GM19467 (cell line): ENCODE data around the gene SLC26A2.
"Not testable (repeated sequence)": the region's sequence is repeated elsewhere in the genome, so short reads cannot be mapped to it uniquely, and the experiment has no call there.

Source experiments
- ATAC-seq: cut with Tn5 transposase; IDR thresholded peaks from one replicate; pipeline ENCODE4 v1.9.1; 2021; ENCODE audit warnings: mild to moderate bottlenecking, moderate library complexity; ENCODE audit not compliant: unreplicated experiment

The SLC26A2 gene

DNA sequence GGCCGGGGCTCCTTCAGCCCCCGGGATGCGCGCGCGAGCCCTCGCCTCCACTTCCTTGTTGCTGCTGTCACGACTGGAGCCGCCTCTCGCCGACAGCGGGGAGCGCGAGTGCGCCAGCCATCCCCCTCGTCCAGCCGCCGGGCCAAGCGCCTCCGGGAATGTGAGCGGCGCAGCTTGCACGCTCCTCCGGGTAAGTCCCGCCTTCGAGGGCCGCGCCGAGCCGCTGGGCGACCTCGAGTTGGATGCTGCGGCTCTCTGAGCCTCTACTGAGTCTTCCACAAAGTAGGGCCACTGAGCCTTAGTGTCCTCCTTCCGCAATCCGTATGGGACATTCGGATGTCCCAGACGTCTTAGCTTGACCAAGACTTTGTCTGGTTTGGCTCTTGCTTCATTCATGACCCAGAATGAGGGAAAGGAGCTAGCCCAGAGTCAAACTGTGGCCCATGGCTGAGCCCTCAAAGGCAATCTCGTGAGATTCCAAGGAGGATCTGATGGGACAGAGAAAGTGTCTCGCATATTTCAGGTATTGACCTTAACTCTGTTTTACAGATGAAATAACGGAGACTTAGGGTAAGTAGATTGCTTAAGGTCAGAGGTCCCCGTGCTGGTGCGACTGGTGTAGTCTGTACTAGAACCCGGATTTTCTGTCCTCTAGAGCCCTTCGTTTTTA is 40.6 kb downstream of the SLC26A2 start:
- no peak for ATAC-seq

- ATAC-seq = peak; percentile 46
Measured at GRCh38 chr5:150001660-150002486, 41.3 kb downstream of the SLC26A2 start.

- ATAC-seq = no peak
Measured at GRCh38 chr5:150006318-150006717, 45.8 kb downstream of the SLC26A2 start.

DNA sequence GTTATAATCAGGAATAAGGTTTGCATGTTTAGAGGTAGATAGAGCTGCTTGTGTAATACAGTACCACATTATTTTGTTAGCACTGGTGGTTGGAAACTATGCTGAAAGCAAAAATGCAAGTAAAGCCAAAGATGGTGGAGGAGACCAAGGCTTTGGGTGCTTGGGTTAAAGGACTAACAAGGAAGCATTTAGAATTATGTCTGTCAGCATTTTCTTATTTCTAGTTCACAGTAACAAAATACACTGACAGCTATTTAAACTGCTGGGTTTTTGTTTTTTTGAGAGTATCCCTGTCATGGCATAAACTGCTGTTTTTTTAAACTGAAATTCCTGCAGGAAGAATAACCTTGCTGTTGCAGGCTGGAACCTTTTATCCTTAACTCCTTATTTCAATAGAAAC is 46.5 kb downstream of the SLC26A2 start:
- ATAC-seq = no peak

DNA sequence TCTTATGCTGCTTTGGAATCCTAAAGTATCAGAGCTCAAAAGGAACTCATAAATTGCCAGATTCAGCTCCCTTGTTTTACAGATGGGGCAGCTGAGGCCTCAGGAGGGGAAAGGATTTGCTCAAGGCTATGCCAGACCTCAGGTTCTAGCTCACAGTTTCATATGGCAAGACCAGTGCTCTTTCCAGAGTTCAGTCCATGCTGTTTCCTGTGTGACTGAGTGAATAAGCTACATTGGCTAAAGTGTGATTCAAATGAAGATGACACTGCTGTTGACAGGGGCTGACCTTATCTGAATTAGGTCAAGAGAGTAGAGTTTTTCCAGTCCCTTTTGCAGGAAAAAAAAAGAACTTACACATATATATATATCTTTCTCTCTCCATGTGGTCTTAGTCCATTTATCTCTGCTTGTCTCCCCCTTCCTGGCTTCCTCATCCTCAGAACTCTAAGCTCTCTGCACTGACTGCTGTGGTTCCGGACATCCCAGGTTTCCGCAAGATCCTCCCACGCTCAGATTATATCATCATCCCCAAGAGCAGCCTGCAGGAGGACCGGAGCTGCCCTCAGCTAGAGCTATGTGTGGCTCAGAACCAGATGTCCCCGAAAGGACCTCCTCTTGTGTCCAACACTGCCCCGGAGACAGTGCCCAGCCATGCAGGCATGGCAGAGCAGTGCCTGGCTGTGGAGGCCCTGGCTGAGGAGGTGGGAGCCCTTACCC is 49.3 kb downstream of the SLC26A2 start:
- ATAC-seq = no peak

GRCh38 chr5:150013931-150014330 is 53.4 kb downstream of the SLC26A2 start:
- no peak for ATAC-seq

- no peak for ATAC-seq
Measured at GRCh38 chr5:150014456-150014855, 53.9 kb downstream of the SLC26A2 start.

DNA sequence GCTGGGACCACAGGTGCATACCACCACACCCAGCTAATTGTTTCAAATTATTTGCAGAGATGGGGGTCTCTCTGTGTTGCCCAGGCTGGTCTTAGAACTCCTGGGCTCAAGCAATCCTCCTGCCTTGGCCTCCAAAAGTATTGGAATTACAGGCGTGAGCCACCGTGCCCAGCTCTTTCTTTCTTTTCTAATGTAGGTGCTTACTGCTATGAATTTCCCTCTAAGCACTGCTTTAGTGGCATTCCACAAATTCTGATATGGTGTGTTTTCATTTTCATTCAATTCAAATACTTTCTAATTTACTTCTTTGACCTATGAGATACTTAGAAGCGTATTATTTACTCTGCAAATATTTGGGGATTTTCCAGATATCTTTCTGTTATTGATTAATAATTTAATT is 54.9 kb downstream of the SLC26A2 start:
- ATAC-seq = no peak

DNA sequence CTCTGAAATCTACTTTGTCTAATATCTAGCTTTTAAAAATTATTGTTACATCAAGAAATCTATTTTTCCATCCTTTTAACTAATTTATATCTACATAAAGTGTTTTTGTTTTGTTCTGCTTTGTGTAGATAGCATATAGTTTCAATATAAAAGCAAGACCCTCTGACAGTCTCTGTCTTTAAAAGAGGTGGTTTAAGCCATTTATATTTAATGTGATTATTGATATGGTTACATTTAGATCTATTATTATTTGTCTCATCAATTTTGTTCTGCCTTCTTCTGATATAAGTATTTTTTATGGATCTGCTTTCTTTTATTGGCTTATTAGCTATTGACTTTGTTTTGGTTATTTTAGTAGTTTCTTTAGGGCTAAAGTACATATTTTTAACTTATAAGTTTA is 56.0 kb downstream of the SLC26A2 start:
- ATAC-seq = no peak

DNA sequence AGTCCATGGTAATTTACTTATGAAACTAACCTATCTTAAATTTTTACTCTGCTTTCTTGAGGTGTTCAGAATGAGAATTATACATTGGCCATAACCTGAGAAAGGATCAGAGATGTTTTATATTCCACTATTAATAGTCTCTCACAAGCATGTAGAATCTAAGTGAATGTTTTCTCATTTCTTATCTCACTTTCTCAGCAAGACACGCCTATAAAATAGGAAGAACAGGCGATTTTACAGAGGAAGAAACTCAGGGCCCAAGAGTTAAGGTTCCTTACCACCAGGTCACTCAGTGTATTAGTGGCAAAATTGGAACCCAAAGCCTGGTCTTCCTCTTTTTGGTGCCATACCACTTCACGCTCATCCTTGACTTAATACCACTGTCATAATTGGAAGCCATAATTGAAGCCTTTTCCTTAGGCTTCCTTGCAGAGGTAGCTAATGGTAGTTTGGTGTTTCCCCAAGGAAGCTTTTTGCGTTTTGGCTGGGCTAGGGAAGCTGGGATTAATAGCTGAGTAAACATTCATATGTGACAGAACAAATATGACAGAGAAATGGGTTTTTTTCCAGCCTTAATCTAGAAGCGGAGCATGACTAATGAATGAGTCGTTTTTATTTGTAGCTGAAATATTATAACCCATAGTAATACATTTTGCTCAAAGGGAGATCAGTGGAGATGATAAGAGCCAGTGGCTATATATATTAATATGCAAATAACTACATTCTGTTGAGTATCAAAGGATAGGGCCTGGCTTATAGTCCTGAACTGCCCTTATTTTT is 56.9 kb downstream of the SLC26A2 start:
- ATAC-seq = no peak

GRCh38 chr5:150020249-150020648 is 59.7 kb downstream of the SLC26A2 start:
- no peak for ATAC-seq

DNA sequence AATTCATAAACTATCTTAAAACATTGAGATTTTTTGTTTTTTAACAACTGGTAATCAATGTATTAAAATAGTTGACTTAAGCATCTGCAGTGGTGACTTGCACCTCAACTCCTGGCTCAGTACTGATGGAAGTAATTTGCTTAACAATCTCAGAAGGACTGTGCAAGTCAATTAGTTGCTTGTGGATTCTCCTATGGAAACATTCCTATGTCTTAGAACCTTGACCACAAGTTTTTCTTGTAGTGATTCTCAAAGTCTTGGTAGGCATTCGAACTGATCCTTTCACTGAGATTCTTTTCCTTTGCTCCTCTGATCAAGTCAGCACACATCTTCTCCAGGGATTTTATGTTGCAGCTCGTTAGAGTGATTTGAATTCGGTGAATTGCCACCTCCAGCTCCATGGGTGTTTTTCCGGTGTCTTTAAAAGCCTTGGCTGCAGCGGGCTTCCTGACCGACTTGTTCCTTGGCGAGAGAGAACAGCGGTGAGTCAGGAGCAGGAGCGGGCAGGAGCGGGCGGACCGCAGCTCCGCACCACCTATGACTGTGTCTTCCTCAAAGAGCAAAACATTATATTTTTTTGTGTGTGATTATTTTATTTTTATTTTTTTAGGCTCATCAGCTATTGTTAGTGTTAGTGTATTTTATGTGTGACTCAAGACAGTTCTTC is 61.1 kb downstream of the SLC26A2 start:
- no peak for ATAC-seq

DNA sequence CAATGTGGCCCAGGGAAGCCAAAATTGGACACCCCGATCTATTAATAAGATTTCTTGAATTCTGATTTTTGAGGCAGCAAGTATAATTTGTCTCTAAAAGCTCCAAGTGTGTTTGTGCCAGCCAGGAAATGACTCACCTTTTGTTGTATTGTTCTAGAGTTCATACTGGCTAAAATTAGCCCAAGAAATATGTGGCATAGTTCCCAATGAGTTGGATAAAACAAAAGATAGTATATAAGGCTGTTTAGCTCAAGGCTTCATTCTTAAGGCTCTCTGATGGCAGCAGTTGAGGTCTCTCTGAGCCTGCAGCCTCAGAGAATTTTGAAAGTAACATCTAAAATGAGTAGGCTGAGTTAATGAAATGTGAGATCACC is 61.6 kb downstream of the SLC26A2 start:
- ATAC-seq = no peak

DNA sequence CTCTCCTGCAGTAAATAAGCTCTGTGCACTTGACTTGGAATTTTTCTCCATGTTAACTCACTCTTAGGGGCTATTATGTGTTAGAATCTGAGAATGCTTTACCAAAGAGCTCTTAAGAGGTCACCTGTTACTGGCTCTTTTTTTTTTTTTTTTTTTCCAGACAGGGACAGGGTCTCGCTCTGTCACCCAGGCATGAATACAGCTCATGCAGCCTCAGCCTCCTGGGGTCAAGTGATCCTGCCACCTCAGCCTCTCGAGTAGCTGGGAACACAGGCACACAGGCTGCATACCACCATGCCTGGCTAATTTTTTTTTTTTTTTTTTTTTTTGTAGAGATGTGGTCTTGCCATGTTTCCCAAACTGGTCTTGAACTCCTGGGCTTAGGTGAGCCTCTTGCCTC is 62.1 kb downstream of the SLC26A2 start:
- no peak for ATAC-seq

DNA sequence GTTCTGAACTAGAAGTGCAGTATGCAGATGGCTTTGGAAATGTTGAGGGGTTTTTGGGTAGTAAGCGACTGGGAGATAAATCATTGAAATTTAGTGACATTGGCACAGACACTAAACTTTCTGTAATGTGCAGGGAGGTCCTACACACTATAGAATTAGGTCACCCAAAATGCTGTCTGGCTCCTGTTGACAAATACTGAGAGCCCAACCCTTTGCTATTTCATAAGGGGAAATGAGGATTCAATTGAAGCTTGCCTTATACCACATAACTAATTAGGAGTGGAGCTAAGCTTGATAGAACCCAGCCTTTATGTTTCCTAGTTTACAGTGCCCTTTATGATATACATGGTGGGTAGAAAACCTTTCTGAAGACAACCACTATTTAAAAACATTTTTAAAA is 62.6 kb downstream of the SLC26A2 start:
- ATAC-seq = no peak

DNA sequence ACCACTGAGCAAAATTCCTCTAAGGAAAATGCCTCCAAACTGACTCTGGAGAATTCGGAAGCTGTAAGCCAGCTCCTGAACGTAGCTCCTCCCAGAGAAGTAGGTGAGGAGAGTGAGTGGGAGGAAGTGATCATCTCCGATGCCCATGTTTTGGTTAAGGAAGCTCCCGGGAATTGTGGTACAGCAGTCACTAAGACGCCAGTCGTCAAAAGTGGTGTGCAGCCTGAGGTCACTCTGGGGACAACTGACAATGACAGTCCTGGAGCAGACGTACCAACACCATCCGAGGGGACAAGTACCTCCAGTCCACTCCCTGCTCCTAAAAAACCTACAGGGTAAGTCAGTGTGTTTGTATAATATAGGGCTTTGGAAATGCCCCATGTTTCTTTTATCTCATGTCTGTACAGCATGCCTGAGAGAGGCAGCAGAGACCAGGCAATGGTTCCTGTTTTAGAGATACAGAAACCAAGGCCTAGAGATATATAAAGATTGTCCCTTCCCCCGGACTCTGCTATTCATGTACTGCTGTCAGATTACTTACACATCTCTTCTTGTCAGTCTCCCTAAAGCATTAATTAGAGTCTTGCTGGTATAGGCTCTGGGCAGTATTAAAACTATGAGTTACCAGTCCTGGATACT is 63.9 kb downstream of the SLC26A2 start:
- ATAC-seq = no peak

GRCh38 chr5:150026682-150027172 is 66.2 kb downstream of the SLC26A2 start:
- no peak for ATAC-seq

DNA sequence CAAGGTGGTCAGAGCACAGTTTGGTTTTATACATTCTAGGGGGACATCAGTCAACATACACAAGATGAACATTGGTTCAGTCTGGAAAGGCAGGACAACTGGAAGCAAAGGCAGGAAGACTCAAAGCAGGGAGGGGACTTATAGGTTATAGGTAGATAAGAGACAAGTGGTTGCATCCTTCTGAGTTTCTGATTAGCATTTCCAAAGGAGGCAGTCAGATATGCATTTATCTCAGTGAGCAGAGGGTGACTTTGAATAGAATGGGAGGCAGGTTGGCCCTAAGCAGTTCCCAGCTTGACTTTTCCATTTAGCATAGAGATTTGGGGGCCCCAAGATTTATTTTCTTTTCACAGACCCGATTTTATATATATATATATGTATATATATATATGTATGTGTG is 67.5 kb downstream of the SLC26A2 start:
- ATAC-seq = not testable (repeated sequence)

GRCh38 chr5:150033334-150033733 is 72.8 kb downstream of the SLC26A2 start:
- no peak for ATAC-seq

DNA sequence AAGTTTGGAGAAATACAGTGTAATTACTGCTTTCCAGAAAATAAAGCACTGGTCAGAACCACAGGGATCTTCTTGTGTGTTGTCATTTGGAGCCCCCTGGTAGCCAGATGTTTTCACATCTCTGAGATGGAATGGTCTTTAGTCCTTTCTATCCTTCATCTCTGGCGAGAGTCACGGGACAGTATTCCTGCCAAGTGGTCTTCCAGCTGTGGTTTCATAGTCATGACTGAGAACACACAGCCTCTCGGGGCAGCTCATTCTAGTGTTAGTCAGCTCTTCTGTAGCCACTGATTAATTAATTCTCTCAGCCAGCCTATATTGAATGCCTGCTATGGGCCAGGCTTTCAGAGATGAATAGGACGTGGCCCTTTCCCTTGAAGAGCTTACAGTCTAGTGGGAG is 74.1 kb downstream of the SLC26A2 start:
- ATAC-seq = no peak
